ENCODE measurements around the gene RBM14. TPM values are rescaled to one million over a fixed set of nuclear protein-coding genes. Genes with fewer than 3 reads are reported as not detected.

RBM14 gene
- total and polyA plus RNA-seq, 2 donors (not counting 3 experiments of a cell fraction or from before 2014, with no cell fraction given), result 44.0 to 104 TPM

- FAIRE-seq (no peak), DNase-seq (ENCODE audit: low read depth, low spot score) (no peak)
- H3K4me3 ChIP-seq (replicated peaks in 1 of 3; ENCODE audit: insufficient read depth in 1 of 3, low read depth in 1 of 3, low read length in 3 of 3), result no peak overlapping the region
- H3K36me3 ChIP-seq (ENCODE audit: control insufficient read depth in 2 of 2, extremely low read depth in 1 of 2, insufficient read depth in 2 of 2, low read length in 2 of 2), result peaks cover 49 to 53% of the 10 kb centered on the region in 2 experiments
- H3K9me3 ChIP-seq (replicated peaks; ENCODE audit: control insufficient read depth, insufficient read depth, low read length), result no peaks in the 10 kb centered on the region
- H3K9ac ChIP-seq (replicated peaks; ENCODE audit: extremely low read depth, insufficient read depth, low read length), result no peak overlapping the region
- H3K4me2 ChIP-seq (ENCODE audit: insufficient read depth, low read length), result no peak overlapping the region
- BruUV-seq (replicated peaks), result no TSS peak
- H3K79me2 ChIP-seq (ENCODE audit: control insufficient read depth, insufficient read depth, low read length), result peaks cover 99% of the 10 kb centered on the region
- intact Hi-C loops (cut with micrococcal nuclease), result no loop called here
- peaks cover 11% of the 10 kb centered on the region for H4K20me1 ChIP-seq (replicated peaks; ENCODE audit: control insufficient read depth, extremely low read depth, insufficient read depth, low read length)
- dilution Hi-C loops (cut with MboI; ENCODE audit: extremely low pct_ligation_motif_present, low sequenced_read_pairs), result no loop called here
- TF ChIP-seq FOS (IDR thresholded peaks at IDR 0.05; ENCODE audit: borderline replicate concordance, insufficient read depth, low read length), result no peak
- no peak for TF ChIP-seq CTCF (IDR thresholded peaks at IDR 0.05; ENCODE audit: extremely low read depth in 1 of 2, insufficient read depth in 1 of 2, low read depth in 1 of 2, low read length in 2 of 2)
- no peak for TF ChIP-seq JUN (IDR thresholded peaks at IDR 0.05; ENCODE audit: borderline replicate concordance, insufficient read depth, insufficient read length, low read depth)
- TF ChIP-seq MAX (IDR thresholded peaks at IDR 0.05; ENCODE audit: insufficient read depth, insufficient read length), result no peak
- TF ChIP-seq POLR2A (IDR thresholded peaks at IDR 0.05; ENCODE audit: low read depth, low read length), result no peak
- TF ChIP-seq POLR2AphosphoS5 (IDR thresholded peaks at IDR 0.05; ENCODE audit: insufficient read depth, low read depth, low read length), result no peak
- no peak for TF ChIP-seq GATA2 (IDR thresholded peaks at IDR 0.05; ENCODE audit: insufficient read depth, insufficient read length, low read depth, low read length)
- TF ChIP-seq EZH2 (IDR thresholded peaks at IDR 0.05; ENCODE audit: borderline replicate concordance, low read depth, low read length, severe bottlenecking), result no peak
- TF ChIP-seq MYC (IDR thresholded peaks at IDR 0.05; ENCODE audit: low read depth, low read length), result no peak
- no peaks in the 10 kb centered on the region for H3K4me1 ChIP-seq (ENCODE audit: control insufficient read depth, extremely low read depth, insufficient read depth, low read length)
- POLR2A ChIA-PET, result no interaction called here
- H3K9me1 ChIP-seq (replicated peaks; ENCODE audit: control insufficient read depth, extremely low read depth, insufficient read depth, low read length), result no peaks in the 10 kb centered on the region
- H2AFZ ChIP-seq (ENCODE audit: low read depth, low read length), result no peak overlapping the region
- no peaks in the 10 kb centered on the region for H3K27me3 ChIP-seq (ENCODE audit: control insufficient read depth in 2 of 2, insufficient read depth in 2 of 2, low read length in 2 of 2)
- no peak overlapping the region for H3K27ac ChIP-seq (ENCODE audit: insufficient read depth, low read depth, low read length)
- CTCF ChIA-PET, result interaction anchor here (1.3 kb wide), 2 partner anchors 10 to 51 kb away, joined by 3 read pairs; partner anchors contain the start of gene RBM4
These were observed 11.7 kb downstream of the RBM14 start for GRCh38 chr11:66628061-66628603.
